Measurements from ENCODE around the gene PPP2R2C. TPM values are rescaled to one million over a fixed set of nuclear protein-coding genes. Genes with fewer than 3 reads are reported as not detected.

Gene PPP2R2C
- total and polyA plus RNA-seq, 10 donors, result 0.07 to 1.3 (median 0.23) TPM; not detected in 1

DNA sequence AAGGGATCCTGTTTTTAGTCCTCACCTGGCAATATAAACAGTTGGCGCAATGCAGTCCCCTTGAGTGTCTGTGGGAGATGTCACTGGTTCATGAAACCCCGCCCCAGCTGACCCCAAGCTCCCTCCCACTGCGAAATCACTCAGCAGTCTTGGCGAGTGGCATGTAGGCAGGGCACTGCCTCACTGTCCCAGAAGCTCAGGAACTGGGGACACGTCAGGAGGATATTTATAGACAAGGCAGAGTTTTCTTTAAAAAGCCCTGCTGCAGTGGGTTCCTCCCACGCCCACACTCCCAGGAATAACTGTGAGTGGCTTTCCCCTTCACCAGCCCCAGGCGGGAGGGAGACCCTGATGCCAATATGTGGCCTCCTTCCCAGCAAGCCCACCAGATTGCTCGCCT, 44.3 kb upstream of the PPP2R2C start:
- TF ChIP-seq CTCF (IDR thresholded peaks at IDR 0.05 in 8 of 11, conservative IDR thresholded peaks at IDR 0.05 in 3 of 11) (no peak), POLR2AphosphoS5 (IDR thresholded peaks at IDR 0.05) (no peak), POLR2A (IDR thresholded peaks at IDR 0.05) (no peak)
- Histone ChIP-seq H3K4me3 (no peak overlapping the region), H3K36me3 (no peaks in the 10 kb centered on the region), H3K4me1 (no peaks in the 10 kb centered on the region), H3K27ac (no peak overlapping the region), H3K9me3 (peaks cover 0 to 21% (median 9%) of the 10 kb centered on the region in 8 donors), H3K27me3 (replicated peaks in 1 of 7) (peaks cover 0 to 24% (median 0%) of the 10 kb centered on the region in 7 donors)
- no peak for DNase-seq
- 55 to 84% (median 63%) methylated on average over 6 to 8 of the region's 8 CpGs for WGBS, 5 donors
- intact Hi-C loops (cut with DNase I; ENCODE audit: low total_unique reads), result no loop called here

DNA sequence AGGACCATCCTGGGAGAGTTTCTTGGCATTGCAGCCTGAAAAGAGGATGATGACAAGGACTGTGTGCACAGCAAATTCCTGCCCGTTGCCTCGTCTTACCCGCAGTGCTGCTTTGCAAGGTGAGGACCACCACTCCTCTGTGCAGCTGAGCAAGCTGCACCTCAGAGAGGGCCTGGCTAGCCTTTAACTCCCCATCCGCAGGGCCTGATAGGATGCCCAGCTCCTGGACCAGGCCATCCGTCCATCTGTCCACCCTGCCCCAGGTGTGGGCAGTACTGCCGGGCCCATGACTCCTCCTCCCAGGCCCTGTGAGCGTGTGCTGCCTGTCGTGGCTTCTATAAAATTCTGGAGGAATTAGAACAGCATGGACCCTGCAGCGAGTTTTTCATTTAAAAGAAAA, 43.9 kb upstream of the PPP2R2C start:
- no peak for DNase-seq
- no peak for TF ChIP-seq POLR2AphosphoS5 (IDR thresholded peaks at IDR 0.05)
- no peak for TF ChIP-seq POLR2A (IDR thresholded peaks at IDR 0.05)
- no peak for TF ChIP-seq CTCF (IDR thresholded peaks at IDR 0.05 in 8 of 11, conservative IDR thresholded peaks at IDR 0.05 in 3 of 11)

DNA sequence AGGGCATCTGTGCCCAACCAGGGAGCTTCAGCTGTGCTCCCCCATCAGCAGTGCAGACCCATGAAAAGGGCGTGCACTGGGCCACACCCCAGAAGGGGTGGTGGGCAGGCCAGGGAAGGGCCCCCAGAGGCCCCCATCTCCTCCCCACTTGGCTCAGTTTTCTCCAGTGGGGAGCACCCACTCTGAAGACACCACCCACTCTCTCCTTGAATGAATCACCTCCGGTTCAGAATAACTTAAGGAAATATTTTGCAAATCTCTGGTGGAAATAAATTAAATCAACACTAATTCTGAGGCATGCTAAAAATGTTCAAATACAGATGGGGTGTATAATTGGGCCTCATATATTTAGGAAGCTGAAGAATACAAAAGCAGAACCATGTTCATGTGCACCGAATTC, 41.3 kb upstream of the PPP2R2C start:
- H3K4me3 ChIP-seq, result no peak overlapping the region
- peaks cover 0 to 21% (median 9%) of the 10 kb centered on the region in 8 donors for H3K9me3 ChIP-seq
- peaks cover 0 to 12% (median 0%) of the 10 kb centered on the region in 7 donors for H3K27me3 ChIP-seq (replicated peaks in 1 of 7)
- H3K27ac ChIP-seq, result no peak overlapping the region
- no peaks in the 10 kb centered on the region for H3K36me3 ChIP-seq
- TF ChIP-seq POLR2A (IDR thresholded peaks at IDR 0.05) (no peak), POLR2AphosphoS5 (IDR thresholded peaks at IDR 0.05) (no peak), CTCF (IDR thresholded peaks at IDR 0.05 in 8 of 11, conservative IDR thresholded peaks at IDR 0.05 in 3 of 11) (no peak)
- no peaks in the 10 kb centered on the region for H3K4me1 ChIP-seq
- WGBS, 5 donors, result 82 to 94% (median 85%) methylated on average over 3 of the region's 3 CpGs
- no peak for DNase-seq
- intact Hi-C loops (cut with DNase I; ENCODE audit: low total_unique reads), result no loop called here

More for the DNA sequence above, 43.9 kb upstream of the PPP2R2C start:
- no peak overlapping the region for H3K27ac ChIP-seq
- H3K27me3 ChIP-seq (replicated peaks in 1 of 7), result peaks cover 0 to 19% (median 0%) of the 10 kb centered on the region in 7 donors
- H3K4me3 ChIP-seq, result no peak overlapping the region
- WGBS, 5 donors, result 77 to 86% (median 80%) methylated on average over 9 of the region's 9 CpGs
- no peaks in the 10 kb centered on the region for H3K4me1 ChIP-seq
- peaks cover 0 to 21% (median 9%) of the 10 kb centered on the region in 8 donors for H3K9me3 ChIP-seq
- intact Hi-C loops (cut with DNase I; ENCODE audit: low total_unique reads), result no loop called here
- no peaks in the 10 kb centered on the region for H3K36me3 ChIP-seq

- H3K9me3 ChIP-seq, result peaks cover 0 to 42% (median 31%) of the 10 kb centered on the region in 8 donors
- H3K4me1 ChIP-seq, result no peaks in the 10 kb centered on the region
- 67 to 77% (median 74%) methylated on average over 7 of the region's 7 CpGs for WGBS, 5 donors
- no peaks in the 10 kb centered on the region for H3K36me3 ChIP-seq
- DNase-seq, result no peak
- TF ChIP-seq POLR2AphosphoS5 (IDR thresholded peaks at IDR 0.05), result no peak
- TF ChIP-seq CTCF (IDR thresholded peaks at IDR 0.05 in 8 of 11, conservative IDR thresholded peaks at IDR 0.05 in 3 of 11), result no peak
- TF ChIP-seq POLR2A (IDR thresholded peaks at IDR 0.05), result no peak
- no peak overlapping the region for H3K4me3 ChIP-seq
- H3K27me3 ChIP-seq (replicated peaks in 1 of 7), result no peaks in the 10 kb centered on the region
- intact Hi-C loops (cut with DNase I; ENCODE audit: low total_unique reads), result no loop called here
- H3K27ac ChIP-seq, result no peak overlapping the region
These were observed 37.2 kb upstream of the PPP2R2C start for GRCh38 chr4:6509587-6509986.
